HepG2 (cell line): ENCODE measurements around the gene RTEL1. TPM values are rescaled to one million over a fixed set of nuclear protein-coding genes. Genes with fewer than 3 reads are reported as not detected.

Experiments
- HNRNPL ChIP-seq: fragments of 200-400 bp; formaldehyde crosslinking; IDR thresholded peaks from 2 replicates; pipeline ENCODE4 v1.6.1; 2017; ENCODE audit warnings: mild to moderate bottlenecking, low read depth, low read length
- KDM5A ChIP-seq: fragments of 200-600 bp; sonication (generic); IDR thresholded peaks from 2 replicates; pipeline ENCODE4 v1.7.0; 2018; ENCODE audit warnings: antibody characterized with exemption, mild to moderate bottlenecking, low read length, borderline replicate concordance
- NRL ChIP-seq: sonication (generic); formaldehyde crosslinking; IDR thresholded peaks from 2 replicates; pipeline ENCODE4 v1.5.0; 2020; ENCODE audit warnings: missing genetic modification reagents, mild to moderate bottlenecking, moderate library complexity, borderline replicate concordance
- RCOR2 ChIP-seq: IDR thresholded peaks from 2 replicates; pipeline ENCODE4 v1.6.1; 2016; ENCODE audit warnings: missing biosample characterization, missing genetic modification reagents
- TBX2 ChIP-seq: sonication (generic); formaldehyde crosslinking; IDR thresholded peaks from 2 replicates; pipeline ENCODE4 v1.5.0; 2020; ENCODE audit warnings: missing genetic modification reagents, mild to moderate bottlenecking, borderline replicate concordance
- TRAFD1 ChIP-seq: sonication (generic); formaldehyde crosslinking; IDR thresholded peaks from 2 replicates; pipeline ENCODE4 v1.5.1; 2020; ENCODE audit warnings: missing genetic modification reagents, mild to moderate bottlenecking, borderline replicate concordance
- XRCC5 ChIP-seq: fragments of 200-400 bp; formaldehyde crosslinking; optimal IDR thresholded peaks from 2 replicates; pipeline ENCODE3; 2017; ENCODE audit warnings: mild to moderate bottlenecking, low read length
- ZFP62 ChIP-seq: sonication (generic); formaldehyde crosslinking; IDR thresholded peaks from 2 replicates; pipeline ENCODE4 v1.4.0; 2020; ENCODE audit warnings: missing genetic modification reagents
- ZKSCAN5 ChIP-seq: sonication (generic); formaldehyde crosslinking; IDR thresholded peaks from 2 replicates; pipeline ENCODE4 v1.5.1; 2020; ENCODE audit warnings: mild to moderate bottlenecking, missing genetic modification reagents
- ZNF616 ChIP-seq: sonication (generic); formaldehyde crosslinking; IDR thresholded peaks from 2 replicates; pipeline ENCODE4 v1.5.0; 2020; ENCODE audit warnings: low read depth, mild to moderate bottlenecking, missing genetic modification reagents
- polyA plus RNA-seq, 8 experiments: library from polyadenylated mRNA; depleted of rRNA in 3 of 8; stranded (reverse) in 7 of 8; unstranded in 1 of 8; fragments of >200 nt; fragmentation: Illumina TruSeq in 4 of 8; extraction: Trizol in 4 of 8; gene quantifications; 2 replicates each; pipeline versions ENCODE4 v1.2.1 to v1.2.3, GENCODE V29; 2011 to 2016; ENCODE audit warnings: low read depth in 4 of 8, missing spikeins in 1 of 8, mixed read lengths in 1 of 8; ENCODE audit not compliant: insufficient read depth in 1 of 8
- total RNA-seq, 5 experiments: library from RNA; depleted of rRNA; stranded (reverse); fragments of >200 nt; fragmentation: Illumina TruSeq; extraction: Trizol; gene quantifications; 2 replicates each; pipeline ENCODE4 v1.2.3, GENCODE V29; 2016; ENCODE audit warnings: low read depth in 1 of 5
- TF ChIP-seq, protein P1 (sequence below): sonication (generic); formaldehyde crosslinking; IDR thresholded peaks from 2 replicates; pipeline ENCODE4 v1.9.0; 2022; ENCODE audit warnings: missing genetic modification reagents, mild to moderate bottlenecking, borderline replicate concordance
- TF ChIP-seq, protein P2 (sequence below): sonication (generic); formaldehyde crosslinking; IDR thresholded peaks from 2 replicates; pipeline ENCODE4 v1.8.1; 2023; ENCODE audit warnings: mild to moderate bottlenecking, missing genetic modification reagents, borderline replicate concordance
- TF ChIP-seq, protein P3 (sequence below): sonication (generic); formaldehyde crosslinking; IDR thresholded peaks from 2 replicates; pipeline ENCODE4 v1.4.0; 2020; ENCODE audit warnings: missing genetic modification reagents, borderline replicate concordance
- TF ChIP-seq, protein P4 (sequence below): sonication (generic); formaldehyde crosslinking; IDR thresholded peaks from 2 replicates; pipeline ENCODE4 v1.4.0; 2020; ENCODE audit warnings: mild to moderate bottlenecking, missing genetic modification reagents

RTEL1 gene
- total and polyA plus RNA-seq, 2 of the 13 experiments (the other 11 are each of a cell fraction or from before 2014, with no cell fraction given), result 21.8 to 36.4 TPM

DNA sequence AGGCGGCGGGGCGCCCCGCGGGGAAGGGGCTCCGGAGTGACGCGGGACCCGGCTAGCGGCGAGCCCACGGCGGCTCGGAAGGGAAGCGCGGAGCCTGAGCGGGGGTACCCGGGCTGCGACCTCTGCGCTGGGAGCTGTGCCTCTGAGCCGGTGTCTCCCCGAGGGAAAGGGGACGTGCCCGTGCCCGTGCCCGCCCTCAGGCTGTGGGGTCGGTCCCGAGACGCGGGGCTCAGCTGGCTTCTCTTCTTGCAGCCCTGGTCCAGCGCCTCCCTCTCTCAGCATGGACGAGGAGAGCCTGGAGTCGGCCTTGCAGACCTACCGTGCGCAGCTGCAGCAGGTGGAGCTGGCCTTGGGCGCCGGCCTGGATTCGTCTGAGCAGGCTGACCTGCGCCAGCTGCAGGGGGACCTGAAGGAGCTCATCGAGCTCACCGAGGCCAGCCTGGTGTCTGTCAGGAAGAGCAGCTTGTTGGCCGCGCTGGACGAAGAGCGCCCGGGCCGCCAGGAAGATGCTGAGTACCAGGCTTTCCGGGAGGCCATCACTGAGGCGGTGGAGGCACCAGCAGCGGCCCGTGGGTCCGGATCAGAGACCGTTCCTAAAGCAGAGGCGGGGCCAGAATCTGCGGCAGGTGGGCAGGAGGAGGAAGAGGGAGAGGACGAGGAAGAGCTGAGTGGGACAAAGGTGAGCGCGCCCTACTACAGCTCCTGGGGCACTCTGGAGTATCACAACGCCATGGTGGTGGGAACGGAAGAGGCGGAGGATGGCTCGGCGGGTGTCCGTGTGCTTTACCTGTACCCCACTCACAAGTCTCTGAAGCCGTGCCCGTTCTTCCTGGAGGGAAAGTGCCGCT lies 50.4 kb downstream of the RTEL1 start (continued):
- TF ChIP-seq ZFP62 (CRISPR knock-in tag) (0 out of 2 replicates have a peak, but pooled peaks have one; percentile 22), RCOR2 (CRISPR knock-in tag) (no peak), ZKSCAN5 (CRISPR knock-in tag) (peak; percentile 52; the same call in 1 of the 2 replicates), ZNF616 (CRISPR knock-in tag) (0 out of 2 replicates have a peak, but pooled peaks have one; percentile 60), XRCC5 (peak; percentile 58), HNRNPL (peak; percentile 63; the same call in 1 of the 2 replicates), KDM5A (peak; percentile 34), TBX2 (CRISPR knock-in tag) (no peak), TRAFD1 (CRISPR knock-in tag) (peak; percentile 92; the same call in 1 of the 2 replicates), NRL (CRISPR knock-in tag) (0 out of 2 replicates have a peak, but pooled peaks have one; percentile 65)
- TF ChIP-seq, protein P1, sequence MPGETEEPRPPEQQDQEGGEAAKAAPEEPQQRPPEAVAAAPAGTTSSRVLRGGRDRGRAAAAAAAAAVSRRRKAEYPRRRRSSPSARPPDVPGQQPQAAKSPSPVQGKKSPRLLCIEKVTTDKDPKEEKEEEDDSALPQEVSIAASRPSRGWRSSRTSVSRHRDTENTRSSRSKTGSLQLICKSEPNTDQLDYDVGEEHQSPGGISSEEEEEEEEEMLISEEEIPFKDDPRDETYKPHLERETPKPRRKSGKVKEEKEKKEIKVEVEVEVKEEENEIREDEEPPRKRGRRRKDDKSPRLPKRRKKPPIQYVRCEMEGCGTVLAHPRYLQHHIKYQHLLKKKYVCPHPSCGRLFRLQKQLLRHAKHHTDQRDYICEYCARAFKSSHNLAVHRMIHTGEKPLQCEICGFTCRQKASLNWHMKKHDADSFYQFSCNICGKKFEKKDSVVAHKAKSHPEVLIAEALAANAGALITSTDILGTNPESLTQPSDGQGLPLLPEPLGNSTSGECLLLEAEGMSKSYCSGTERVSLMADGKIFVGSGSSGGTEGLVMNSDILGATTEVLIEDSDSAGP (CRISPR knock-in tag), result peak; percentile 27; the same call in 1 of the 2 replicates
- TF ChIP-seq, protein P2, sequence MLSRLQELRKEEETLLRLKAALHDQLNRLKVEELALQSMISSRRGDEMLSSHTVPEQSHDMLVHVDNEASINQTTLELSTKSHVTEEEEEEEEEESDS (CRISPR knock-in tag), result no peak
- TF ChIP-seq, protein P3, sequence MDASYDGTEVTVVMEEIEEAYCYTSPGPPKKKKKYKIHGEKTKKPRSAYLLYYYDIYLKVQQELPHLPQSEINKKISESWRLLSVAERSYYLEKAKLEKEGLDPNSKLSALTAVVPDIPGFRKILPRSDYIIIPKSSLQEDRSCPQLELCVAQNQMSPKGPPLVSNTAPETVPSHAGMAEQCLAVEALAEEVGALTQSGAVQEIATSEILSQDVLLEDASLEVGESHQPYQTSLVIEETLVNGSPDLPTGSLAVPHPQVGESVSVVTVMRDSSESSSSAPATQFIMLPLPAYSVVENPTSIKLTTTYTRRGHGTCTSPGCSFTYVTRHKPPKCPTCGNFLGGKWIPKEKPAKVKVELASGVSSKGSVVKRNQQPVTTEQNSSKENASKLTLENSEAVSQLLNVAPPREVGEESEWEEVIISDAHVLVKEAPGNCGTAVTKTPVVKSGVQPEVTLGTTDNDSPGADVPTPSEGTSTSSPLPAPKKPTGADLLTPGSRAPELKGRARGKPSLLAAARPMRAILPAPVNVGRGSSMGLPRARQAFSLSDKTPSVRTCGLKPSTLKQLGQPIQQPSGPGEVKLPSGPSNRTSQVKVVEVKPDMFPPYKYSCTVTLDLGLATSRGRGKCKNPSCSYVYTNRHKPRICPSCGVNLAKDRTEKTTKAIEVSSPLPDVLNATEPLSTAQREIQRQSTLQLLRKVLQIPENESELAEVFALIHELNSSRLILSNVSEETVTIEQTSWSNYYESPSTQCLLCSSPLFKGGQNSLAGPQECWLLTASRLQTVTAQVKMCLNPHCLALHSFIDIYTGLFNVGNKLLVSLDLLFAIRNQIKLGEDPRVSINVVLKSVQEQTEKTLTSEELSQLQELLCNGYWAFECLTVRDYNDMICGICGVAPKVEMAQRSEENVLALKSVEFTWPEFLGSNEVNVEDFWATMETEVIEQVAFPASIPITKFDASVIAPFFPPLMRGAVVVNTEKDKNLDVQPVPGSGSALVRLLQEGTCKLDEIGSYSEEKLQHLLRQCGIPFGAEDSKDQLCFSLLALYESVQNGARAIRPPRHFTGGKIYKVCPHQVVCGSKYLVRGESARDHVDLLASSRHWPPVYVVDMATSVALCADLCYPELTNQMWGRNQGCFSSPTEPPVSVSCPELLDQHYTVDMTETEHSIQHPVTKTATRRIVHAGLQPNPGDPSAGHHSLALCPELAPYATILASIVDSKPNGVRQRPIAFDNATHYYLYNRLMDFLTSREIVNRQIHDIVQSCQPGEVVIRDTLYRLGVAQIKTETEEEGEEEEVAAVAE (CRISPR knock-in tag), result no peak
- TF ChIP-seq, protein P4, sequence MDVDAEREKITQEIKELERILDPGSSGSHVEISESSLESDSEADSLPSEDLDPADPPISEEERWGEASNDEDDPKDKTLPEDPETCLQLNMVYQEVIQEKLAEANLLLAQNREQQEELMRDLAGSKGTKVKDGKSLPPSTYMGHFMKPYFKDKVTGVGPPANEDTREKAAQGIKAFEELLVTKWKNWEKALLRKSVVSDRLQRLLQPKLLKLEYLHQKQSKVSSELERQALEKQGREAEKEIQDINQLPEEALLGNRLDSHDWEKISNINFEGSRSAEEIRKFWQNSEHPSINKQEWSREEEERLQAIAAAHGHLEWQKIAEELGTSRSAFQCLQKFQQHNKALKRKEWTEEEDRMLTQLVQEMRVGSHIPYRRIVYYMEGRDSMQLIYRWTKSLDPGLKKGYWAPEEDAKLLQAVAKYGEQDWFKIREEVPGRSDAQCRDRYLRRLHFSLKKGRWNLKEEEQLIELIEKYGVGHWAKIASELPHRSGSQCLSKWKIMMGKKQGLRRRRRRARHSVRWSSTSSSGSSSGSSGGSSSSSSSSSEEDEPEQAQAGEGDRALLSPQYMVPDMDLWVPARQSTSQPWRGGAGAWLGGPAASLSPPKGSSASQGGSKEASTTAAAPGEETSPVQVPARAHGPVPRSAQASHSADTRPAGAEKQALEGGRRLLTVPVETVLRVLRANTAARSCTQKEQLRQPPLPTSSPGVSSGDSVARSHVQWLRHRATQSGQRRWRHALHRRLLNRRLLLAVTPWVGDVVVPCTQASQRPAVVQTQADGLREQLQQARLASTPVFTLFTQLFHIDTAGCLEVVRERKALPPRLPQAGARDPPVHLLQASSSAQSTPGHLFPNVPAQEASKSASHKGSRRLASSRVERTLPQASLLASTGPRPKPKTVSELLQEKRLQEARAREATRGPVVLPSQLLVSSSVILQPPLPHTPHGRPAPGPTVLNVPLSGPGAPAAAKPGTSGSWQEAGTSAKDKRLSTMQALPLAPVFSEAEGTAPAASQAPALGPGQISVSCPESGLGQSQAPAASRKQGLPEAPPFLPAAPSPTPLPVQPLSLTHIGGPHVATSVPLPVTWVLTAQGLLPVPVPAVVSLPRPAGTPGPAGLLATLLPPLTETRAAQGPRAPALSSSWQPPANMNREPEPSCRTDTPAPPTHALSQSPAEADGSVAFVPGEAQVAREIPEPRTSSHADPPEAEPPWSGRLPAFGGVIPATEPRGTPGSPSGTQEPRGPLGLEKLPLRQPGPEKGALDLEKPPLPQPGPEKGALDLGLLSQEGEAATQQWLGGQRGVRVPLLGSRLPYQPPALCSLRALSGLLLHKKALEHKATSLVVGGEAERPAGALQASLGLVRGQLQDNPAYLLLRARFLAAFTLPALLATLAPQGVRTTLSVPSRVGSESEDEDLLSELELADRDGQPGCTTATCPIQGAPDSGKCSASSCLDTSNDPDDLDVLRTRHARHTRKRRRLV (CRISPR knock-in tag), result 0 out of 2 replicates have a peak, but pooled peaks have one; percentile 22
